Liver (tissue), 9 donors: ENCODE results near the gene NIPAL4. TPM values are rescaled to one million over a fixed set of nuclear protein-coding genes. Genes with fewer than 3 reads are reported as not detected.
A peak's percentile ranks its signal among the peaks of the same experiment; 100 is the strongest.

Experiments used
- DNase-seq: peaks from one replicate; pipeline ENCODE4 v3.0.0-alpha.2; 2017; ENCODE audit warnings: low spot score
- H3K27ac ChIP-seq, 2 donors: one replicate each; pipeline ENCODE4 v1.7.0; 2013; ENCODE audit warnings: inconsistent platforms in 2 of 2, low read length in 2 of 2, control low read depth in 1 of 2, low read depth in 1 of 2, mild to moderate bottlenecking in 1 of 2
- H3K27me3 ChIP-seq, 4 donors: one replicate each; pipeline versions ENCODE4 v1.6.1 to v1.7.0; 2013; ENCODE audit warnings: low read length in 3 of 4, inconsistent platforms in 1 of 4, mild to moderate bottlenecking in 1 of 4, moderate library complexity in 1 of 4; ENCODE audit not compliant: control insufficient read depth in 4 of 4, insufficient read depth in 4 of 4
- H3K36me3 ChIP-seq, 4 donors: one replicate each; pipeline versions ENCODE4 v1.6.1 to v1.7.0; 2013; ENCODE audit warnings: low read length in 3 of 4, mild to moderate bottlenecking in 3 of 4, low read depth in 1 of 4, moderate library complexity in 1 of 4; ENCODE audit not compliant: control insufficient read depth in 4 of 4, insufficient read depth in 3 of 4
- H3K4me1 ChIP-seq, 4 donors: one replicate each; pipeline versions ENCODE4 v1.6.1 to v1.7.0; 2013; ENCODE audit warnings: low read length in 3 of 4, mild to moderate bottlenecking in 3 of 4, moderate library complexity in 1 of 4; ENCODE audit not compliant: control insufficient read depth in 4 of 4, insufficient read depth in 4 of 4
- H3K4me3 ChIP-seq, 3 donors: one replicate each; pipeline versions ENCODE4 v1.6.1 to v1.7.0; 2013; ENCODE audit warnings: low read length in 3 of 3, control low read depth in 1 of 3, low read depth in 1 of 3, mild to moderate bottlenecking in 1 of 3
- H3K9ac ChIP-seq, 2 donors: one replicate each; pipeline ENCODE4 v1.7.0; 2013; ENCODE audit warnings: low read length in 2 of 2, mild to moderate bottlenecking in 2 of 2, moderate library complexity in 2 of 2, control low read depth in 1 of 2, low read depth in 1 of 2
- H3K9me3 ChIP-seq, 4 donors: one replicate each; pipeline versions ENCODE4 v1.6.1 to v1.7.0; 2013; ENCODE audit warnings: low read length in 3 of 4; ENCODE audit not compliant: control insufficient read depth in 4 of 4
- ATF3 ChIP-seq: IDR thresholded peaks from 2 replicates; pipeline ENCODE4 v1.6.1; 2016; ENCODE audit warnings: antibody characterized with exemption
- CTCF ChIP-seq: fragments of 150-350 bp; IDR thresholded peaks from 2 replicates; pipeline ENCODE4 v1.5.1; 2017; ENCODE audit warnings: improper control_type of control experiment, low read depth, low read length; ENCODE audit not compliant: missing input control
- EGR1 ChIP-seq, 2 donors: IDR thresholded peaks; 2 replicates each; pipeline ENCODE4 v1.6.1; 2016 to 2018; ENCODE audit warnings: antibody characterized with exemption in 2 of 2, low read depth in 2 of 2
- FOXA1 ChIP-seq: IDR thresholded peaks from 2 replicates; pipeline ENCODE4 v1.6.1; 2016; ENCODE audit warnings: antibody characterized with exemption
- FOXA2 ChIP-seq: IDR thresholded peaks from 2 replicates; pipeline ENCODE4 v1.6.1; 2016; ENCODE audit warnings: antibody characterized with exemption
- GABPA ChIP-seq, 2 donors: IDR thresholded peaks in 1 of 2; conservative IDR thresholded peaks in 1 of 2; 2 replicates each; pipeline ENCODE4 v1.6.1; 2016; ENCODE audit warnings: antibody characterized with exemption in 2 of 2, mild to moderate bottlenecking in 1 of 2, moderate library complexity in 1 of 2
- HNF4A ChIP-seq, 2 donors: conservative IDR thresholded peaks; 2 replicates each; pipeline ENCODE4 v1.6.1; 2016; ENCODE audit warnings: antibody characterized with exemption in 2 of 2, mild to moderate bottlenecking in 2 of 2
- HNF4G ChIP-seq: IDR thresholded peaks from 2 replicates; pipeline ENCODE4 v1.6.1; 2016; ENCODE audit warnings: antibody characterized with exemption
- JUND ChIP-seq, 2 donors: IDR thresholded peaks; 2 replicates each; pipeline ENCODE4 v1.6.1; 2016; ENCODE audit warnings: antibody characterized with exemption in 2 of 2
- MAX ChIP-seq: IDR thresholded peaks from 2 replicates; pipeline ENCODE4 v1.6.1; 2016; ENCODE audit warnings: antibody characterized with exemption
- NR2F2 ChIP-seq: IDR thresholded peaks from 2 replicates; pipeline ENCODE4 v1.6.1; 2016; ENCODE audit warnings: antibody characterized with exemption
- RAD21 ChIP-seq, 2 donors: IDR thresholded peaks; 2 replicates each; pipeline ENCODE4 v1.6.1; 2016; ENCODE audit warnings: antibody characterized with exemption in 2 of 2, mild to moderate bottlenecking in 2 of 2
- REST ChIP-seq: IDR thresholded peaks from 2 replicates; pipeline ENCODE4 v1.6.1; 2016; ENCODE audit warnings: antibody characterized with exemption, mild to moderate bottlenecking
- RXRA ChIP-seq, 2 donors: IDR thresholded peaks; 2 replicates each; pipeline ENCODE4 v1.6.1; 2017 to 2018; ENCODE audit warnings: antibody characterized with exemption in 2 of 2, mild to moderate bottlenecking in 1 of 2
- SP1 ChIP-seq: IDR thresholded peaks from 2 replicates; pipeline ENCODE4 v1.6.1; 2018; ENCODE audit warnings: antibody characterized with exemption, mild to moderate bottlenecking
- TAF1 ChIP-seq: conservative IDR thresholded peaks from 2 replicates; pipeline ENCODE4 v1.6.1; 2016; ENCODE audit warnings: antibody characterized with exemption, mild to moderate bottlenecking
- YY1 ChIP-seq: IDR thresholded peaks from 2 replicates; pipeline ENCODE4 v1.6.1; 2016; ENCODE audit warnings: antibody characterized with exemption, mild to moderate bottlenecking
- ZBTB33 ChIP-seq: IDR thresholded peaks from 2 replicates; pipeline ENCODE4 v1.6.1; 2016; ENCODE audit warnings: antibody characterized with exemption
- WGBS: extraction: QIAGEN DNeasy Blood & Tissue Kit; methylation state at CpG from one replicate; pipeline ENCODE4 v1.1.7; 2013; 5-methylcytosine and 5-hydroxymethylcytosine counted together
- polyA plus RNA-seq, 2 donors: library from polyadenylated mRNA; stranded (reverse) in 1 of 2; unstranded in 1 of 2; fragments of 200-250 nt in 1 of 2; fragments of >200 nt in 1 of 2; fragmentation: Nextera tagmentation in 1 of 2; extraction: Ambion mirVana in 1 of 2; gene quantifications; one replicate each; pipeline versions ENCODE4 v1.2.1 to v1.2.3, GENCODE V29; 2013 to 2015
- total RNA-seq, 2 donors: library from RNA; depleted of rRNA; stranded (reverse); fragments of >200 nt; gene quantifications; one replicate each; pipeline ENCODE4 v1.2.3, GENCODE V29; 2014
- donor health status: healthy.
- donor health status: healthy.
- donor health status: healthy.
- donor health status: healthy.
- donor health status: healthy.

The NIPAL4 gene
- total and polyA plus RNA-seq, 4 donors, result not detected

GRCh38 chr5:157519579-157520253 lies 59.7 kb downstream of the NIPAL4 start:
- peaks cover 0 to 3% (median 0%) of the 10 kb centered on the region in 4 donors for H3K36me3 ChIP-seq

GRCh38 chr5:157520911-157521703 lies 61.1 kb downstream of the NIPAL4 start:
- Histone ChIP-seq H3K27ac (no peak overlapping the region), H3K27me3 (no peaks in the 10 kb centered on the region), H3K4me3 (no peak overlapping the region), H3K9me3 (no peaks in the 10 kb centered on the region), H3K36me3 (peaks cover 0 to 3% (median 0%) of the 10 kb centered on the region in 4 donors), H3K4me1 (peaks cover 0 to 3% (median 1%) of the 10 kb centered on the region in 4 donors), H3K9ac (no peak overlapping the region)
- no peak for DNase-seq
- TF ChIP-seq SP1 (peak; percentile 89), JUND (IDR thresholded peaks at IDR 0.05) (peak; percentile 74 to 91), REST (peak; percentile 48), ATF3 (peak; percentile 94), TAF1 (no peak), CTCF (peak; percentile 12), FOXA2 (peak; percentile 29), RXRA (IDR thresholded peaks at IDR 0.05) (peak; percentile 89 to 93), YY1 (peak; percentile 57), NR2F2 (peak; percentile 65), MAX (peak; percentile 99), RAD21 (IDR thresholded peaks at IDR 0.05) (peak in 1 of 2 donors; percentile 69), ZBTB33 (peak; percentile 35), GABPA (IDR thresholded peaks at IDR 0.05 in 1 of 2, conservative IDR thresholded peaks at IDR 0.05 in 1 of 2) (peak; percentile 33 to 73), HNF4A (conservative IDR thresholded peaks at IDR 0.05) (peak; percentile 79 to 81), EGR1 (IDR thresholded peaks at IDR 0.05; ENCODE audit: low read depth in 2 of 2) (peak; percentile 65 to 93), HNF4G (peak; percentile 68), FOXA1 (peak; percentile 37)
- WGBS, result 63% methylated on average over 9 of the region's 9 CpGs

More at GRCh38 chr5:157519579-157520253, 59.7 kb downstream of the NIPAL4 start:
- Histone ChIP-seq H3K27ac (no peak overlapping the region), H3K9ac (no peak overlapping the region), H3K4me3 (no peak overlapping the region), H3K9me3 (no peaks in the 10 kb centered on the region), H3K27me3 (no peaks in the 10 kb centered on the region), H3K4me1 (peaks cover 0 to 3% (median 1%) of the 10 kb centered on the region in 4 donors)
- no peak for DNase-seq
- TF ChIP-seq SP1 (no peak), RAD21 (IDR thresholded peaks at IDR 0.05) (no peak), YY1 (no peak), ATF3 (no peak), TAF1 (no peak), MAX (no peak), FOXA2 (no peak)
- 93% methylated on average over 9 of the region's 9 CpGs for WGBS
